SH-SY5Y (cell line): Measurements from ENCODE around the gene RGS10.

Source experiments
- GATA2 ChIP-seq: IDR thresholded peaks from 2 replicates; pipeline ENCODE4 v1.6.1; 2011; ENCODE audit warnings: mild to moderate bottlenecking, low read depth, low read length
- GATA3 ChIP-seq: IDR thresholded peaks from 2 replicates; pipeline ENCODE4 v1.6.1; 2011; ENCODE audit warnings: low read depth, mild to moderate bottlenecking, low read length, moderate library complexity

DNA sequence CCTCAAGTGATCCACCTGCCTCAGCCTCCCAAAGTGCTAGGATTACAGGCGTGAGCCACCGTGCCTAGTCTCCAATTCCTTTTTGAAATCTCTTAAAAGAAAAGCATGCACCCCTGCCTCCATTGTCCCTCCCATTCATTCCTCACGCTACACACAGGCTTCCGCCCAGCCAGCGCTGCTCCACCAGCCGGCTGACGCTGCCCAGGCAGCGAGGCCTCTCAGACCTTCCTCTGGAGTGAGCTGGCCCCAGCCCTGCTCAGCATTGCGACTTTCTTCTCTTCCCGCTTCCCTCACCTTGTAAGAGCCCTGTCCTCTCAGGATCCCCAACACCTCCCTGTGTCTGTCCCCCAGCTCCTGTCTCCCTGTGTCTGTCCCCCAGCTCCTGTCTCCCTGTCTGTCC lies 23.6 kb downstream of the RGS10 start:
- no peak for TF ChIP-seq GATA2
- no peak for TF ChIP-seq GATA3
